GM21576 (cell line): ENCODE results near the gene MAP3K7.
"Not testable (repeated sequence)": the region's sequence is repeated elsewhere in the genome, so short reads cannot be mapped to it uniquely, and the experiment has no call there.

ENCODE experiments used
- ATAC-seq: cut with Tn5 transposase; IDR thresholded peaks from one replicate; pipeline ENCODE4 v1.9.1; 2021; ENCODE audit warnings: mild to moderate bottlenecking, moderate library complexity; ENCODE audit not compliant: unreplicated experiment

Gene MAP3K7

GRCh38 chr6:90578894-90579549 lies 7.8 kb downstream of the MAP3K7 start:
- no peak for ATAC-seq

- no peak for ATAC-seq
These were observed 11.6 kb downstream of the MAP3K7 start for GRCh38 chr6:90575267-90575666.

- no peak for ATAC-seq
These were observed 12.3 kb downstream of the MAP3K7 start for GRCh38 chr6:90574610-90575009.

- ATAC-seq: no peak
These were observed 13.2 kb downstream of the MAP3K7 start for GRCh38 chr6:90573624-90574023.

GRCh38 chr6:90572856-90573255 lies 14.0 kb downstream of the MAP3K7 start:
- no peak for ATAC-seq

GRCh38 chr6:90569223-90569622 lies 17.6 kb downstream of the MAP3K7 start:
- no peak for ATAC-seq

GRCh38 chr6:90567682-90568081 lies 19.2 kb downstream of the MAP3K7 start:
- ATAC-seq: not testable (repeated sequence)

- ATAC-seq: not testable (repeated sequence)
These were observed 24.5 kb downstream of the MAP3K7 start for GRCh38 chr6:90562341-90562740.

- ATAC-seq: no peak
These were observed 26.9 kb downstream of the MAP3K7 start for GRCh38 chr6:90559931-90560330.

GRCh38 chr6:90557006-90557405 lies 29.9 kb downstream of the MAP3K7 start:
- no peak for ATAC-seq

GRCh38 chr6:90547991-90548390 lies 38.9 kb downstream of the MAP3K7 start:
- ATAC-seq: no peak

- ATAC-seq: no peak
These were observed 39.8 kb downstream of the MAP3K7 start for GRCh38 chr6:90547079-90547478.

- no peak for ATAC-seq
These were observed 41.4 kb downstream of the MAP3K7 start for GRCh38 chr6:90545448-90545847.

GRCh38 chr6:90544741-90545140 lies 42.1 kb downstream of the MAP3K7 start:
- no peak for ATAC-seq

- no peak for ATAC-seq
These were observed 42.8 kb downstream of the MAP3K7 start for GRCh38 chr6:90544081-90544480.

GRCh38 chr6:90541221-90541620 lies 45.7 kb downstream of the MAP3K7 start:
- ATAC-seq: no peak

GRCh38 chr6:90538278-90539046 lies 48.4 kb downstream of the MAP3K7 start:
- no peak for ATAC-seq

GRCh38 chr6:90537723-90538258 lies 49.1 kb downstream of the MAP3K7 start:
- ATAC-seq: peak; percentile 88

- no peak for ATAC-seq
These were observed 49.8 kb downstream of the MAP3K7 start for GRCh38 chr6:90537027-90537426.

- no peak for ATAC-seq
These were observed 50.4 kb downstream of the MAP3K7 start for GRCh38 chr6:90536520-90536919.

GRCh38 chr6:90534337-90535025 lies 52.4 kb downstream of the MAP3K7 start:
- ATAC-seq: no peak
